Skeletal muscle satellite cell (primary cell): ENCODE measurements around the gene NWD2. TPM values are rescaled to one million over a fixed set of nuclear protein-coding genes. Genes with fewer than 3 reads are reported as not detected.
"Not testable (repeated sequence)": the region's sequence is repeated elsewhere in the genome, so short reads cannot be mapped to it uniquely, and the experiment has no call there.

Experiments used
- H3K27me3 ChIP-seq: 2 replicates; pipeline ENCODE4 v1.7.0; 2013; ENCODE audit warnings: low read length; ENCODE audit not compliant: control insufficient read depth, insufficient read depth
- H3K36me3 ChIP-seq: 2 replicates; pipeline ENCODE4 v1.7.0; 2013; ENCODE audit warnings: mild to moderate bottlenecking, control low read depth, low read length; ENCODE audit not compliant: insufficient read depth
- H3K4me1 ChIP-seq: 2 replicates; pipeline ENCODE4 v1.7.0; 2013; ENCODE audit warnings: low read length; ENCODE audit not compliant: control insufficient read depth, insufficient read depth
- H3K4me2 ChIP-seq: 2 replicates; pipeline ENCODE4 v1.7.0; 2013; ENCODE audit warnings: mild to moderate bottlenecking, low read length
- H3K4me3 ChIP-seq: 2 replicates; pipeline ENCODE4 v1.7.0; 2013; ENCODE audit warnings: low read length
- H3K9ac ChIP-seq: 2 replicates; pipeline ENCODE4 v1.7.0; 2013; ENCODE audit warnings: mild to moderate bottlenecking, low read depth, low read length, moderate library complexity
- H3K9me3 ChIP-seq: replicated peaks from 2 replicates; pipeline ENCODE4 v1.7.0; 2013; ENCODE audit warnings: mild to moderate bottlenecking, control low read depth, low read length
- small RNA-seq: library from RNA; depleted of rRNA; stranded (forward); fragments of <200 nt; gene quantifications from one replicate; pipeline ENCODE3, GENCODE V24; 2012

NWD2 gene

GRCh38 chr4:37489697-37490096, 245.2 kb downstream of the NWD2 start:
- Histone ChIP-seq H3K9ac (no peak overlapping the region), H3K27me3 (no peaks in the 10 kb centered on the region), H3K4me1 (no peaks in the 10 kb centered on the region), H3K4me3 (no peak overlapping the region), H3K36me3 (no peaks in the 10 kb centered on the region), H3K9me3 (no peaks in the 10 kb centered on the region), H3K4me2 (no peak overlapping the region)

- no peak overlapping the region for H3K4me2 ChIP-seq
- H3K9ac ChIP-seq = no peak overlapping the region
- H3K4me3 ChIP-seq = no peak overlapping the region
- H3K9me3 ChIP-seq = no peaks in the 10 kb centered on the region
- H3K36me3 ChIP-seq = no peaks in the 10 kb centered on the region
- no peaks in the 10 kb centered on the region for H3K4me1 ChIP-seq
- H3K27me3 ChIP-seq = no peaks in the 10 kb centered on the region
These were observed 246.1 kb downstream of the NWD2 start for GRCh38 chr4:37490391-37491347.

GRCh38 chr4:37495353-37495752, 250.8 kb downstream of the NWD2 start:
- not testable (repeated sequence) for H3K4me3 ChIP-seq, H3K36me3 ChIP-seq, H3K9me3 ChIP-seq, H3K4me2 ChIP-seq, H3K27me3 ChIP-seq, H3K9ac ChIP-seq, H3K4me1 ChIP-seq

Small RNA genes within 50 kb of the gene (small RNA-seq; reads per million reads assigned to genes)
- not detected for gene MIR4801
